ENCODE results near the gene TPM2. TPM values are rescaled to one million over a fixed set of nuclear protein-coding genes. Genes with fewer than 3 reads are reported as not detected.

Gene TPM2
- total RNA-seq, 4 donors from 2014 or later: 493 to 2,531 (median 633) TPM

- Histone ChIP-seq H3K4me3 (no peak overlapping the region), H3K27ac (no peak overlapping the region), H3K9me3 (no peaks in the 10 kb centered on the region), H3K36me3 (peaks cover 1 to 96% (median 44%) of the 10 kb centered on the region in 4 donors), H3K27me3 (no peaks in the 10 kb centered on the region), H3K4me1 (no peaks in the 10 kb centered on the region)
- intact Hi-C loops (cut with DNase I; ENCODE audit: low total_unique reads) (no loop called here), in situ Hi-C loops (cut with MboI; ENCODE audit: low pct_ligation_motif_present in 1 of 4, low pct_unique_long_range_greater_than_20kb in 1 of 4, low sequenced_read_pairs in 3 of 4) (no loop called here)
- WGBS, 2 donors (ENCODE audit: low coverage in 1 of 2): 88% methylated on average over 7 of the region's 7 CpGs; no CpG with 5 or more reads in 1 of the 2 donors
- DNase-seq: no peak
- TF ChIP-seq POLR2A (IDR thresholded peaks at IDR 0.05): no peak
- TF ChIP-seq EP300 (IDR thresholded peaks at IDR 0.05; ENCODE audit: low read depth): no peak
- TF ChIP-seq CTCF (IDR thresholded peaks at IDR 0.05): no peak
- TF ChIP-seq POLR2AphosphoS5 (IDR thresholded peaks at IDR 0.05): no peak
These were observed 21.2 kb upstream of the TPM2 start for GRCh38 chr9:35710818-35711500.

- Histone ChIP-seq H3K4me3 (no peak overlapping the region), H3K27me3 (no peaks in the 10 kb centered on the region), H3K27ac (no peak overlapping the region), H3K4me1 (no peaks in the 10 kb centered on the region), H3K9me3 (no peaks in the 10 kb centered on the region), H3K36me3 (peaks cover 1 to 96% (median 45%) of the 10 kb centered on the region in 4 donors)
- in situ Hi-C loops (cut with MboI; ENCODE audit: low pct_ligation_motif_present in 1 of 4, low pct_unique_long_range_greater_than_20kb in 1 of 4, low sequenced_read_pairs in 3 of 4) (no loop called here), intact Hi-C loops (cut with DNase I; ENCODE audit: low total_unique reads) (no loop called here)
- 96% methylated on average over 4 of the region's 4 CpGs; no CpG with 5 or more reads in 1 of the 2 donors for WGBS, 2 donors (ENCODE audit: low coverage in 1 of 2)
- no peak for DNase-seq
- TF ChIP-seq EP300 (IDR thresholded peaks at IDR 0.05; ENCODE audit: low read depth) (no peak), CTCF (IDR thresholded peaks at IDR 0.05) (no peak), POLR2AphosphoS5 (IDR thresholded peaks at IDR 0.05) (no peak), POLR2A (IDR thresholded peaks at IDR 0.05) (no peak)
These were observed 18.4 kb upstream of the TPM2 start for GRCh38 chr9:35708146-35708545.

- Histone ChIP-seq H3K4me3 (no peak overlapping the region), H3K9me3 (no peaks in the 10 kb centered on the region), H3K36me3 (peaks cover 1 to 96% (median 46%) of the 10 kb centered on the region in 4 donors), H3K27me3 (no peaks in the 10 kb centered on the region), H3K27ac (no peak overlapping the region), H3K4me1 (no peaks in the 10 kb centered on the region)
- WGBS, 2 donors (ENCODE audit: low coverage in 1 of 2): 88% methylated on average over 10 of the region's 10 CpGs; no CpG with 5 or more reads in 1 of the 2 donors
- intact Hi-C loops (cut with DNase I; ENCODE audit: low total_unique reads) (no loop called here), in situ Hi-C loops (cut with MboI; ENCODE audit: low pct_ligation_motif_present in 1 of 4, low pct_unique_long_range_greater_than_20kb in 1 of 4, low sequenced_read_pairs in 3 of 4) (no loop called here)
- no peak for DNase-seq
- no peak for TF ChIP-seq EP300 (IDR thresholded peaks at IDR 0.05; ENCODE audit: low read depth)
- TF ChIP-seq POLR2A (IDR thresholded peaks at IDR 0.05): no peak
- no peak for TF ChIP-seq POLR2AphosphoS5 (IDR thresholded peaks at IDR 0.05)
- TF ChIP-seq CTCF (IDR thresholded peaks at IDR 0.05): no peak
These were observed 17.2 kb upstream of the TPM2 start for GRCh38 chr9:35706951-35707350.

- in situ Hi-C loops (cut with MboI; ENCODE audit: low pct_ligation_motif_present in 1 of 4, low pct_unique_long_range_greater_than_20kb in 1 of 4, low sequenced_read_pairs in 3 of 4) (no loop called here), intact Hi-C loops (cut with DNase I; ENCODE audit: low total_unique reads) (no loop called here)
- no peak for DNase-seq
- Histone ChIP-seq H3K4me3 (no peak overlapping the region), H3K4me1 (no peaks in the 10 kb centered on the region), H3K27me3 (no peaks in the 10 kb centered on the region), H3K9me3 (no peaks in the 10 kb centered on the region), H3K36me3 (peaks cover 1 to 96% (median 46%) of the 10 kb centered on the region in 4 donors), H3K27ac (no peak overlapping the region)
- WGBS, 2 donors (ENCODE audit: low coverage in 1 of 2): 93% methylated on average over 6 of the region's 7 CpGs; no CpG with 5 or more reads in 1 of the 2 donors
- TF ChIP-seq CTCF (IDR thresholded peaks at IDR 0.05): no peak
- no peak for TF ChIP-seq POLR2AphosphoS5 (IDR thresholded peaks at IDR 0.05)
- no peak for TF ChIP-seq EP300 (IDR thresholded peaks at IDR 0.05; ENCODE audit: low read depth)
- TF ChIP-seq POLR2A (IDR thresholded peaks at IDR 0.05): no peak
These were observed 16.2 kb upstream of the TPM2 start for GRCh38 chr9:35705836-35706430.
